GM12801 (cell line): ENCODE data around the gene MISP.

ENCODE experiments used
- CTCF ChIP-seq: IDR thresholded peaks from one replicate; pipeline ENCODE4 v1.5.1; 2011; ENCODE audit warnings: control low read depth; ENCODE audit not compliant: insufficient read length; ENCODE audit errors: extremely low read depth

The MISP gene

GRCh38 chr19:747432-748273 lies 3.3 kb upstream of the MISP start:
- TF ChIP-seq CTCF: no peak

DNA sequence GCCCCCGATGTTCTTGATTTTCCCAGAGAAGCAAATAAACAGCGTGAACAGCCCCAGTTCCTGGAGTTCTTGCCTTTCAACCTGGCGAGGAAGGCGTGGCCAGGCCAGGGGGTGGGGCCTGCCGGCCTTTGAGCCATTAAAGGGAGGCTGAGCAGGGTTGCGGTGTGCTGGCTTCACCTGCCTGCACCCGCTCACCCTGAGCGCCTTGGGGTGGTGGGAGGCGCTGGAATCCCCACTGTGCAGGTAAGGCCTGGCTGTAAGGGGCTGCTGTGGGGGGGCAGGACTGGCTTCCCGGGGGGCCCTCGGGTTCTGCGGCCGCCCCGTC lies 2.7 kb upstream of the MISP start:
- TF ChIP-seq CTCF: no peak

- no peak for TF ChIP-seq CTCF
Observed at GRCh38 chr19:749811-750210, 1.1 kb upstream of the MISP start.

GRCh38 chr19:751501-752341 lies 809 bp downstream of the MISP start:
- TF ChIP-seq CTCF: no peak

- no peak for TF ChIP-seq CTCF
Observed at GRCh38 chr19:752652-753517, 2.0 kb downstream of the MISP start.

- TF ChIP-seq CTCF: no peak
Observed at GRCh38 chr19:754530-754929, 3.6 kb downstream of the MISP start.

DNA sequence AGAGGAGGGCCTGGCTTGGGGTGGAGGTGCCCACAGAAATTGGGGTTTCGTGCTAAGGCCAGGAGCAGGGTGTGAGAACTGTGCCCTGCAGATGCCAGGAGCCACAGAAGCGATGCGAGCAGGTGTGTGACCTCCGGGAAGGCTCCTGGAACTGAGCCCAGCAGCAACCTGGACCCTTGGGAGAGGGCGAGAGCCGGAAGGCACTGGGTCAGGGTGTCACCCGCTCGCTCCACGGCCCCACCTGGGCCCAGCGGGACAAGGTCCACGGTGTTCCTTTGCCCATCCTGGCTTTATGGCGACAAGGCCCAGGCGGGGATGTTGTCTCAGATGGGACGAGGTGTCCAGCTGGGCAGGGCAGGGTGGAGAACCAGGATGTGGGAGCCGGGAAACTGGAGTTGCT lies 4.2 kb downstream of the MISP start:
- TF ChIP-seq CTCF: no peak
